ENCODE data around the gene TEDC2. TPM values are rescaled to one million over a fixed set of nuclear protein-coding genes. Genes with fewer than 3 reads are reported as not detected.

TEDC2 gene
- total and polyA plus RNA-seq, 2 of the 8 experiments (the other 6 are each of a cell fraction or from before 2014, with no cell fraction given), result 54.6 to 55.6 TPM

- Histone ChIP-seq H2BK20ac (ENCODE audit: low read length) (no peak overlapping the region), H3K23ac (ENCODE audit: insufficient read length) (no peak overlapping the region), H3K79me1 (ENCODE audit: low read depth, low read length) (peaks cover 7% of the 10 kb centered on the region; the same call in 1 of the 2 replicates), H3K23me2 (ENCODE audit: low read depth, low read length) (no peaks in the 10 kb centered on the region), H3K4me2 (ENCODE audit: insufficient read depth in 1 of 2, low read depth in 2 of 2, low read length in 2 of 2) (no peak overlapping the region), H3K4ac (replicated peaks; ENCODE audit: insufficient read length, low read depth, low read length) (no peak overlapping the region), H2AFZ (ENCODE audit: low read length) (no peak overlapping the region), H3K56ac (replicated peaks; ENCODE audit: insufficient read length, low read depth, low read length) (no peak overlapping the region), H3K18ac (ENCODE audit: extremely low read depth, low read length) (no peak overlapping the region), H2BK120ac (replicated peaks; ENCODE audit: low read depth, low read length) (no peak overlapping the region), H3K79me2 (ENCODE audit: control insufficient read depth in 1 of 2, insufficient read depth in 2 of 2, low read length in 2 of 2) (0 out of 4 replicates have a peak, but pooled peaks cover 0 to 2% of the 10 kb centered on the region in 2 experiments), H4K91ac (replicated peaks; ENCODE audit: insufficient read length, low read length) (no peak overlapping the region), H3K27ac (ENCODE audit: low read depth, low read length) (no peak overlapping the region), H3K4me3 (ENCODE audit: extremely low read depth in 1 of 4, insufficient read depth in 2 of 4, low read depth in 3 of 4, low read length in 4 of 4) (no peak overlapping the region), H3K4me1 (replicated peaks in 1 of 4; ENCODE audit: control insufficient read depth in 3 of 4, insufficient read depth in 4 of 4, low read length in 3 of 4) (peaks cover 0 to 3% (median 0%) of the 10 kb centered on the region in 4 experiments; a peak in 1 of 7 replicates), H3K14ac (ENCODE audit: insufficient read length) (no peak overlapping the region), H3K27me3 (replicated peaks in 1 of 4; ENCODE audit: control insufficient read depth in 3 of 4, extremely low read depth in 1 of 4, insufficient read depth in 3 of 4, low read length in 3 of 4) (no peaks in the 10 kb centered on the region; a peak in 1 of 7 replicates), H4K5ac (ENCODE audit: insufficient read length, low read depth, low read length) (no peak overlapping the region), H2BK12ac (ENCODE audit: low read depth, low read length) (no peak overlapping the region), H2AK5ac (ENCODE audit: low read depth, low read length) (no peak overlapping the region), H3K9ac (replicated peaks in 1 of 4; ENCODE audit: extremely low read depth in 1 of 4, low read depth in 3 of 4, low read length in 3 of 4) (no peak overlapping the region), H3K36me3 (ENCODE audit: control insufficient read depth in 2 of 4, insufficient read depth in 4 of 4, low read length in 3 of 4) (no peaks in the 10 kb centered on the region), H3K9me3 (ENCODE audit: insufficient read depth in 2 of 2, low read depth in 1 of 2, low read length in 1 of 2) (no peaks in the 10 kb centered on the region), H4K8ac (ENCODE audit: extremely low read depth, insufficient read depth, low read length) (peak overlapping the region; percentile 25; the same call in 1 of the 2 replicates), H2BK15ac (ENCODE audit: low read length) (no peak overlapping the region), H4K20me1 (replicated peaks in 1 of 2; ENCODE audit: control insufficient read depth in 1 of 2, insufficient read depth in 2 of 2, low read length in 2 of 2) (peaks cover 0 to 15% of the 10 kb centered on the region in 2 experiments), H2BK5ac (ENCODE audit: low read depth, low read length) (no peak overlapping the region)
- 95% methylated on average over 13 of the region's 15 CpGs; no CpG with 5 or more reads in 1 of the 2 experiments for WGBS, 2 experiments (ENCODE audit: extremely low coverage in 1 of 2, insufficient coverage in 1 of 2, insufficient read length in 1 of 2, insufficient replicate concordance in 2 of 2, low coverage in 1 of 2, low lambda C conversion rate in 2 of 2, missing lambda C conversion rate in 1 of 2)
- FAIRE-seq (no peak), DNase-seq (ENCODE audit: low read depth in 1 of 2, low spot score in 2 of 2) (no peak)
- ChIA-PET POLR2A (ENCODE audit: partially characterized antibody) (interaction anchor here (1.5 kb wide), 1 partner anchor 11 kb away, joined by 5 read pairs; no protein-coding TSS in a partner anchor), CTCF (ENCODE audit: partially characterized antibody) (interaction anchor here (0.5 to 3.6 kb wide), 7 partner anchors 11 to 347 kb away, joined by 3 to 32 read pairs (median 4); partner anchors contain the start of gene TEDC2)
- TF ChIP-seq JUN (IDR thresholded peaks at IDR 0.05; ENCODE audit: low read depth, low read length) (no peak), CHD1 (IDR thresholded peaks at IDR 0.05; ENCODE audit: low read depth, low read length) (no peak), SIN3A (conservative IDR thresholded peaks at IDR 0.05 in 1 of 2, IDR thresholded peaks at IDR 0.05 in 1 of 2; ENCODE audit: low read depth in 1 of 2, low read length in 2 of 2) (no peak), HDAC2 (IDR thresholded peaks at IDR 0.05; ENCODE audit: borderline replicate concordance in 1 of 2, low read depth in 2 of 2, low read length in 2 of 2) (no peak), SP2 (IDR thresholded peaks at IDR 0.05; ENCODE audit: low read length) (no peak), YY1 (IDR thresholded peaks at IDR 0.05; ENCODE audit: low read depth, low read length) (no peak), KDM4A (IDR thresholded peaks at IDR 0.05; ENCODE audit: low read depth, low read length, severe bottlenecking) (no peak)
- TF ChIP-seq, protein P1, sequence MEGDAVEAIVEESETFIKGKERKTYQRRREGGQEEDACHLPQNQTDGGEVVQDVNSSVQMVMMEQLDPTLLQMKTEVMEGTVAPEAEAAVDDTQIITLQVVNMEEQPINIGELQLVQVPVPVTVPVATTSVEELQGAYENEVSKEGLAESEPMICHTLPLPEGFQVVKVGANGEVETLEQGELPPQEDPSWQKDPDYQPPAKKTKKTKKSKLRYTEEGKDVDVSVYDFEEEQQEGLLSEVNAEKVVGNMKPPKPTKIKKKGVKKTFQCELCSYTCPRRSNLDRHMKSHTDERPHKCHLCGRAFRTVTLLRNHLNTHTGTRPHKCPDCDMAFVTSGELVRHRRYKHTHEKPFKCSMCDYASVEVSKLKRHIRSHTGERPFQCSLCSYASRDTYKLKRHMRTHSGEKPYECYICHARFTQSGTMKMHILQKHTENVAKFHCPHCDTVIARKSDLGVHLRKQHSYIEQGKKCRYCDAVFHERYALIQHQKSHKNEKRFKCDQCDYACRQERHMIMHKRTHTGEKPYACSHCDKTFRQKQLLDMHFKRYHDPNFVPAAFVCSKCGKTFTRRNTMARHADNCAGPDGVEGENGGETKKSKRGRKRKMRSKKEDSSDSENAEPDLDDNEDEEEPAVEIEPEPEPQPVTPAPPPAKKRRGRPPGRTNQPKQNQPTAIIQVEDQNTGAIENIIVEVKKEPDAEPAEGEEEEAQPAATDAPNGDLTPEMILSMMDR (IDR thresholded peaks at IDR 0.05; ENCODE audit: control extremely low read depth in 1 of 3, insufficient read depth in 1 of 3, low read depth in 1 of 3, low read length in 3 of 3), result no peak
Measured at GRCh38 chr16:2487903-2488531, 28.1 kb downstream of the TEDC2 start.
